ENCODE results near the gene SETBP1. TPM values are rescaled to one million over a fixed set of nuclear protein-coding genes. Genes with fewer than 3 reads are reported as not detected.

Gene SETBP1
- total and polyA plus RNA-seq, 8 donors = 19.7 to 27.5 (median 21.5) TPM

GRCh38 chr18:44880170-44880569 is 199.5 kb downstream of the SETBP1 start:
- H3K27me3 ChIP-seq = no peaks in the 10 kb centered on the region
- no peak for ATAC-seq
- intact Hi-C loops (cut with DNase I) = no loop called here
- no peaks in the 10 kb centered on the region for H3K36me3 ChIP-seq
- no peaks in the 10 kb centered on the region for H3K4me1 ChIP-seq
- DNase-seq = peak in 2 of 4 donors; percentile 75 to 76
- H3K27ac ChIP-seq = no peak overlapping the region
- no peak for TF ChIP-seq CTCF (IDR thresholded peaks at IDR 0.05)
- H3K4me3 ChIP-seq = no peak overlapping the region
- H3K9me3 ChIP-seq = no peaks in the 10 kb centered on the region

- intact Hi-C loops (cut with DNase I) = no loop called here
- no peak overlapping the region for H3K27ac ChIP-seq
- H3K4me3 ChIP-seq = no peak overlapping the region
- ATAC-seq (no peak), DNase-seq (peak in 2 of 4 donors; percentile 56 to 64)
- no peaks in the 10 kb centered on the region for H3K4me1 ChIP-seq
- no peaks in the 10 kb centered on the region for H3K36me3 ChIP-seq
- H3K27me3 ChIP-seq = no peaks in the 10 kb centered on the region
- no peak for TF ChIP-seq CTCF (IDR thresholded peaks at IDR 0.05)
- H3K9me3 ChIP-seq = no peaks in the 10 kb centered on the region
Measured at GRCh38 chr18:44881461-44882162, 200.9 kb downstream of the SETBP1 start.

- H3K4me3 ChIP-seq = no peak overlapping the region
- H3K27ac ChIP-seq = no peak overlapping the region
- H3K36me3 ChIP-seq = no peaks in the 10 kb centered on the region
- H3K27me3 ChIP-seq = no peaks in the 10 kb centered on the region
- no peaks in the 10 kb centered on the region for H3K9me3 ChIP-seq
- no peaks in the 10 kb centered on the region for H3K4me1 ChIP-seq
- DNase-seq (peak in 1 of 4 donors; percentile 40), ATAC-seq (no peak)
- intact Hi-C loops (cut with DNase I) = no loop called here
- no peak for TF ChIP-seq CTCF (IDR thresholded peaks at IDR 0.05)
Measured at GRCh38 chr18:44882163-44882868, 201.6 kb downstream of the SETBP1 start.

- DNase-seq = no peak
- H3K27me3 ChIP-seq = no peaks in the 10 kb centered on the region
- H3K27ac ChIP-seq = no peak overlapping the region
- no peaks in the 10 kb centered on the region for H3K9me3 ChIP-seq
- no peak for TF ChIP-seq CTCF (IDR thresholded peaks at IDR 0.05)
- no peaks in the 10 kb centered on the region for H3K36me3 ChIP-seq
- intact Hi-C loops (cut with DNase I) = no loop called here
- no peak overlapping the region for H3K4me3 ChIP-seq
- no peaks in the 10 kb centered on the region for H3K4me1 ChIP-seq
- no peak for ATAC-seq
Measured at GRCh38 chr18:44883671-44884070, 203.0 kb downstream of the SETBP1 start.

- intact Hi-C loops (cut with DNase I) = no loop called here
- Histone ChIP-seq H3K27me3 (no peaks in the 10 kb centered on the region), H3K4me3 (no peak overlapping the region), H3K36me3 (no peaks in the 10 kb centered on the region), H3K27ac (no peak overlapping the region), H3K4me1 (no peaks in the 10 kb centered on the region), H3K9me3 (no peaks in the 10 kb centered on the region)
- no peak for DNase-seq
- ATAC-seq = no peak
- TF ChIP-seq CTCF (IDR thresholded peaks at IDR 0.05) = no peak
Measured at GRCh38 chr18:44884431-44884830, 203.7 kb downstream of the SETBP1 start.

Data from left lung (tissue), 10 donors.